ENCODE data around the gene SH2D2A.

SH2D2A gene

GRCh38 chr1:156836041-156836654 is 19.5 kb upstream of the SH2D2A start:
- TF ChIP-seq ZNF274 (IDR thresholded peaks at IDR 0.05; ENCODE audit: low read depth, low read length) (no peak), YY1 (IDR thresholded peaks at IDR 0.05; ENCODE audit: insufficient read depth, insufficient read length) (no peak), SUZ12 (IDR thresholded peaks at IDR 0.05; ENCODE audit: extremely low read depth, insufficient read depth, insufficient read length) (no peak)
- peaks cover 2% of the 10 kb centered on the region for H3K27me3 ChIP-seq (ENCODE audit: insufficient read depth, insufficient read length)
- H3K4me1 ChIP-seq (ENCODE audit: insufficient read depth, insufficient read length): peaks cover 9% of the 10 kb centered on the region
- no peak overlapping the region for H3K4me3 ChIP-seq (ENCODE audit: insufficient read length, low read depth)
- no peaks in the 10 kb centered on the region for H3K36me3 ChIP-seq (ENCODE audit: insufficient read depth, insufficient read length, low read length)
- H3K9me3 ChIP-seq (ENCODE audit: insufficient read depth, low read length): no peaks in the 10 kb centered on the region
- no peak for DNase-seq (ENCODE audit: low read depth, low spot score)
- H3K9ac ChIP-seq (ENCODE audit: insufficient read length, low read depth): no peak overlapping the region

GRCh38 chr1:156834322-156834721 is 17.7 kb upstream of the SH2D2A start:
- H3K36me3 ChIP-seq (ENCODE audit: insufficient read depth, insufficient read length, low read length): no peaks in the 10 kb centered on the region
- TF ChIP-seq ZNF274 (IDR thresholded peaks at IDR 0.05; ENCODE audit: low read depth, low read length) (no peak), YY1 (IDR thresholded peaks at IDR 0.05; ENCODE audit: insufficient read depth, insufficient read length) (no peak), SUZ12 (IDR thresholded peaks at IDR 0.05; ENCODE audit: extremely low read depth, insufficient read depth, insufficient read length) (no peak)
- no peak overlapping the region for H3K9ac ChIP-seq (ENCODE audit: insufficient read length, low read depth)
- no peaks in the 10 kb centered on the region for H3K9me3 ChIP-seq (ENCODE audit: insufficient read depth, low read length)
- H3K4me1 ChIP-seq (ENCODE audit: insufficient read depth, insufficient read length): peaks cover 4% of the 10 kb centered on the region
- H3K4me3 ChIP-seq (ENCODE audit: insufficient read length, low read depth): no peak overlapping the region
- no peak for DNase-seq (ENCODE audit: low read depth, low spot score)
- peaks cover 3% of the 10 kb centered on the region for H3K27me3 ChIP-seq (ENCODE audit: insufficient read depth, insufficient read length)

GRCh38 chr1:156833603-156834002 is 17.0 kb upstream of the SH2D2A start:
- DNase-seq (ENCODE audit: low read depth, low spot score): no peak
- Histone ChIP-seq H3K4me1 (ENCODE audit: insufficient read depth, insufficient read length) (no peaks in the 10 kb centered on the region), H3K9ac (ENCODE audit: insufficient read length, low read depth) (no peak overlapping the region), H3K9me3 (ENCODE audit: insufficient read depth, low read length) (no peaks in the 10 kb centered on the region), H3K4me3 (ENCODE audit: insufficient read length, low read depth) (no peak overlapping the region), H3K36me3 (ENCODE audit: insufficient read depth, insufficient read length, low read length) (no peaks in the 10 kb centered on the region), H3K27me3 (ENCODE audit: insufficient read depth, insufficient read length) (peaks cover 3% of the 10 kb centered on the region)
- TF ChIP-seq YY1 (IDR thresholded peaks at IDR 0.05; ENCODE audit: insufficient read depth, insufficient read length): no peak
- no peak for TF ChIP-seq SUZ12 (IDR thresholded peaks at IDR 0.05; ENCODE audit: extremely low read depth, insufficient read depth, insufficient read length)
- TF ChIP-seq ZNF274 (IDR thresholded peaks at IDR 0.05; ENCODE audit: low read depth, low read length): no peak

- no peak for DNase-seq (ENCODE audit: low read depth, low spot score)
Observed at GRCh38 chr1:156832434-156832833, 15.8 kb upstream of the SH2D2A start.

GRCh38 chr1:156828400-156829124 is 11.9 kb upstream of the SH2D2A start:
- Histone ChIP-seq H3K36me3 (ENCODE audit: insufficient read depth, insufficient read length, low read length) (no peaks in the 10 kb centered on the region), H3K4me1 (ENCODE audit: insufficient read depth, insufficient read length) (peaks cover 4% of the 10 kb centered on the region), H3K4me3 (ENCODE audit: insufficient read length, low read depth) (no peak overlapping the region), H3K27me3 (ENCODE audit: insufficient read depth, insufficient read length) (peaks cover 3% of the 10 kb centered on the region), H3K9ac (ENCODE audit: insufficient read length, low read depth) (peak overlapping the region; percentile 12), H3K9me3 (ENCODE audit: insufficient read depth, low read length) (no peaks in the 10 kb centered on the region)
- DNase-seq (ENCODE audit: low read depth, low spot score): no peak
- TF ChIP-seq ZNF274 (IDR thresholded peaks at IDR 0.05; ENCODE audit: low read depth, low read length): no peak
- TF ChIP-seq SUZ12 (IDR thresholded peaks at IDR 0.05; ENCODE audit: extremely low read depth, insufficient read depth, insufficient read length): no peak
- TF ChIP-seq YY1 (IDR thresholded peaks at IDR 0.05; ENCODE audit: insufficient read depth, insufficient read length): no peak

More at GRCh38 chr1:156832434-156832833, 15.8 kb upstream of the SH2D2A start:
- Histone ChIP-seq H3K4me3 (ENCODE audit: insufficient read length, low read depth) (no peak overlapping the region), H3K4me1 (ENCODE audit: insufficient read depth, insufficient read length) (peaks cover 4% of the 10 kb centered on the region), H3K36me3 (ENCODE audit: insufficient read depth, insufficient read length, low read length) (no peaks in the 10 kb centered on the region), H3K9me3 (ENCODE audit: insufficient read depth, low read length) (no peaks in the 10 kb centered on the region), H3K27me3 (ENCODE audit: insufficient read depth, insufficient read length) (peaks cover 3% of the 10 kb centered on the region), H3K9ac (ENCODE audit: insufficient read length, low read depth) (no peak overlapping the region)
- TF ChIP-seq SUZ12 (IDR thresholded peaks at IDR 0.05; ENCODE audit: extremely low read depth, insufficient read depth, insufficient read length) (no peak), YY1 (IDR thresholded peaks at IDR 0.05; ENCODE audit: insufficient read depth, insufficient read length) (no peak), ZNF274 (IDR thresholded peaks at IDR 0.05; ENCODE audit: low read depth, low read length) (no peak)

- no peak for DNase-seq (ENCODE audit: low read depth, low spot score)
- Histone ChIP-seq H3K4me3 (ENCODE audit: insufficient read length, low read depth) (no peak overlapping the region), H3K4me1 (ENCODE audit: insufficient read depth, insufficient read length) (peaks cover 4% of the 10 kb centered on the region), H3K36me3 (ENCODE audit: insufficient read depth, insufficient read length, low read length) (no peaks in the 10 kb centered on the region), H3K9me3 (ENCODE audit: insufficient read depth, low read length) (no peaks in the 10 kb centered on the region), H3K9ac (ENCODE audit: insufficient read length, low read depth) (no peak overlapping the region), H3K27me3 (ENCODE audit: insufficient read depth, insufficient read length) (peaks cover 5% of the 10 kb centered on the region)
- TF ChIP-seq ZNF274 (IDR thresholded peaks at IDR 0.05; ENCODE audit: low read depth, low read length): no peak
Observed at GRCh38 chr1:156826630-156827029, 10.0 kb upstream of the SH2D2A start.

GRCh38 chr1:156823210-156823790 is 6.7 kb upstream of the SH2D2A start:
- no peak for DNase-seq (ENCODE audit: low read depth, low spot score)
- no peaks in the 10 kb centered on the region for H3K36me3 ChIP-seq (ENCODE audit: insufficient read depth, insufficient read length, low read length)

More at GRCh38 chr1:156823210-156823790, 6.7 kb upstream of the SH2D2A start:
- H3K4me1 ChIP-seq (ENCODE audit: insufficient read depth, insufficient read length): peaks cover 2% of the 10 kb centered on the region
- H3K4me3 ChIP-seq (ENCODE audit: insufficient read length, low read depth): no peak overlapping the region
- TF ChIP-seq SUZ12 (IDR thresholded peaks at IDR 0.05; ENCODE audit: extremely low read depth, insufficient read depth, insufficient read length) (no peak), YY1 (IDR thresholded peaks at IDR 0.05; ENCODE audit: insufficient read depth, insufficient read length) (no peak), ZNF274 (IDR thresholded peaks at IDR 0.05; ENCODE audit: low read depth, low read length) (no peak)
- peaks cover 5% of the 10 kb centered on the region for H3K27me3 ChIP-seq (ENCODE audit: insufficient read depth, insufficient read length)
- no peaks in the 10 kb centered on the region for H3K9me3 ChIP-seq (ENCODE audit: insufficient read depth, low read length)
- no peak overlapping the region for H3K9ac ChIP-seq (ENCODE audit: insufficient read length, low read depth)

Data from NT2/D1 (cell line).